Activated CD4-positive, alpha-beta T cell treated with anti-CD3 and anti-CD28 coated beads, Interleukin-2, amount 50 U/mL, for 16 hours (primary cell): ENCODE data around the gene MALL.
"Not testable (repeated sequence)": the region's sequence is repeated elsewhere in the genome, so short reads cannot be mapped to it uniquely, and the experiment has no call there.

Experiments
- DNase-seq: peaks from one replicate; pipeline ENCODE4 v3.0.0-alpha.2; 2020

Gene MALL

DNA sequence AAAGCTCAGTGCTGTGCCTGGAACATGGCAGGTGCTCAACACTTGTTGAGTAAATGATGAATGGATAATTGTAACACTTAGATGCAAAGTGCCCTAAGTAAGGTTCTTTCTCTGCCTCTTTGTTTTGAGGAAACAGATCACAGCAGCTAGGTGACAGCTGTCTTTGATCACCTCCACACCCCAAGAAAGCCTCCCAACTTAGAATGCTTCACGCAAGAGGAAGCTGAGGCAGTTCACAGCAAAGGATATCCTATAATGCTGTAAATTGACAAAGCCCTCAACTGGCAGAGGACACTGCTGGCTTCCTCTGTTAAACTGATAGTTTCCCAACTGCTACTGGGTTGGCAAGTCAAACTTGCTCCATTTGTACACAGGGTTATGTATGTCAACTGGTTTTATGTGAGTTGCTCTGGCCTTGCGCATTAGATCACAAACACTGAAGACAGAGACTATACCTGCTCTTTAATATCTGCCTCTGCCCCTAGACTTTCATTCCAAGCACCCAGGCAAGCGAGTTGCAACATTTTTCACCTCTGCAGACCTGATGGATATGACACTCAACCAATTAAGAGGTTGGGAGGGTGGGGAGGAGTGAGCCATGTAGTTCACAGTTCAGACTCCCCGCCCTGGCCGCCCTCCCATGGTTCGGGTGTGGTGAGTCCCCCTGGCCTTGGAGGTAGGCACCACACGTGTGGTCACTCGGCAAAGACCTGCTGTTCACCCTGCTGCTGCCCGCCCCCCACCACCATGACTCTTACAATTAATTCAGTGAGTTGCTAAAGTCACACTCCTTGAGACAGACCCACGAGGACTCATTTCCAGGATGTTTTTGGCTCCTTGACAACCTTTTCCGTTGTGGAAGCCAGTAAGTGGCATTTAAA, 4.8 kb upstream of the MALL start:
- no peak for DNase-seq

DNA sequence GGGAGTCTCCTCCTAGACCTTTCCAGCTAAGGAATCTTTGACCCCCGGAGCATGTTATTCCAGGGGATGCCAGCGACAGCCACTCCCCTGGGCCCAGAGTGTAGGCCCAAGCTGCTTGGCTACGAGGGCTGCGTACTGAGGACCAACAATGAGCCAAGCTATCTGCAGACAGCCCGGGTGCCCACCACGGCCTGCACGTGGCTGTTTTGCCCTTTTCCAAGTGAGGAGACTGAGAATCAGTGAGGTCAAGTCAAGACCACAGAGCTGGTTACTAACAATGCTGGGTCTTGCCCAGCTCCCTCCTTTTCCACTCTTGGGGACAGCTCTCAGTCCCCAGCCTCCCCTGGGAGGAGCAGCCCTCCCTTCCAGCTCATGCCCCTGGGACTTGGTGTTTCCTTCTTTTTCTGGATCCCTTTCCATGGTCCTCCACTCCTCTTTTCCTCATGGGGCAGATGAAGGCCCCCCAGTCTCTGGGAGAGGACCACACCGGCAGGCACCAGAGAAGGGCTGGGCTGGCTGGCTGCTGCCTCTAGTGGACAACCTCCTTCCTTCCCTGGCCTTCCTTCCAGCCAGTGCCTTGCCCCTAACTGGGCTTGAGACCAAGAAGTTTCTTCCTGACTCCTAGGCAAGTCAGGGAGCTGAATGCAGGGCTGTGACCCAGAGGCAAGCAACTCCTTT, 550 bp upstream of the MALL start:
- DNase-seq, result no peak

DNA sequence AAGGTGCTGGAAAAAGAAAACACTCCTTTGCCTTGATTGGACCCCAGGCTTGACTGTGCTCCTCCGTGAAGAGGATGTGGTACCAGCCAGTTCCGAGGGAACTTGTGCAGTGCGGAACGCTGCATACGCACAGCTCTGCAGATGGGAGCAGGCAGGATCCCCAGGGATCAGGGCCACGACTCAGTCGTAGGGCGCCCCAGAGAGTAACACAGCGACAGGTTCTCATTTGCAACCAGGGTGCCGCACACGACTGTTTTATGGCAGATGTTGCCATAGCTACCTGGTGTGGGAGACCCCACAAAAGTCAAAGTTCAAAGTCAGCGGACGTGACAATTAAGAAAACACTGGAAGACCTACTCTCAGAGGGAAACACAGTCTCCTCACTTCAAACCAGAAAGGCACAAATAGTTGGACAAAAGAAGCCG, 779 bp downstream of the MALL start:
- DNase-seq, result no peak

GRCh38 chr2:110113961-110114591, 1.5 kb downstream of the MALL start:
- DNase-seq, result peak; percentile 8

- not testable (repeated sequence) for DNase-seq
Measured at GRCh38 chr2:110108291-110108690, 7.3 kb downstream of the MALL start.

- DNase-seq, result no peak
Measured at GRCh38 chr2:110107092-110108079, 8.2 kb downstream of the MALL start.

DNA sequence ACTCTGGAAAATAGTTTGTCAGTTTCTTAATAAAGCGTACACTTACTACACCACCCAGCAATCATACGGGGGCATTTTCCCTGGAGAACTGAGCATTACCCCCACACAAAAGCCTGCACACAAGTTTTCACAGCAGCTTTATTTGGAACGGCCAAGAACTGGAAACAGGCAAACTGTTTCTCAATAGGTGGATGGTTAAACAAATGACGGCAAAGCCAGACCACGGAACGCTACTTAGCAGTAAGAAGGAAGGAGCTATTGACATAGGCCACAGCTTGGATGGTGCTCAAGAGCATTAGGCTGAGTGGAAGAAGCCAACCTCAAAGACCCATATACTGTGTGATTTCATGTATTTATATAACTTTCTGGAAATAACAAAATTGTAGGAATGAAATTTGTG, 9.0 kb downstream of the MALL start:
- no peak for DNase-seq

DNA sequence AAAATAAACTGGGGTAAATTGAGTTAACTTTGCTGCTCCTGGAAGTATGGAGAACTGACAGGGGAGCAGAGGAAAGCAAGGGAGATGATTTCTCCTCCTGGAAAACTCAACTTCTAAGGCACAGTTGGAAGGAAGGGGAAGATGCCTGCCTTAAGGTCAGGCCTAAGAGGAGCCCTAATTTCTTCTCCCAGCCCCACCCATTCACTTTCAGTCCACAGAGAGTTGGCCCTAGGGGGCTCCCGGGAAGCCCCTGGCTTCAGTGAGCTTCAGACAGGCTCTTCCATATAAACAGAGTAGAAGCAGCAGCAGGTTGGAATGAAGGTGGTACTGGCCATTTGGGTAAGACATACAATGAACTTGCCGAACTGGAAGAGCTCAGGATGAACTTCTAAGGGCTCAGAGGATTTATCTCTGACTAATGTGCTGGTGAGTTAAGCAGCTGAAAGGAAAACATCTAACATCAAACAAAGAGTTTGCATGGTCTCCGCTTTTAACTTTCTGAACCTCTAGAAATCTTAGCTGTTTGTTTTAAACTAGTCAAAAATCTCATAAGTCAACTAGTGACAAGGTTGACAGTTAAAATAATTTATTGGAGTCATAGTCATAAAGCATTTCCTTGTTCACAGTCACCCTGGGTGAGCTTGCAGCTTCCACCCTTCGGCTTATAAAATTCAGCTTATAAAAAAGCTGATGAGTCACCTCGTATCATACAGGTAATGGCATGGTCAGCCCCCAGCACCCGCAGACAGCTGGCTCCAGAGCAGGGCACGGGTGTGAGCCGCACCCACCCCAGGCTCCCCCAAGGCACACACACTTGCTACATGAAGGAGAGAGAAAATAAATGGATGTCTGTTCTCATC, 9.8 kb downstream of the MALL start:
- DNase-seq, result peak; percentile 5

- DNase-seq, result no peak
Measured at GRCh38 chr2:110105183-110105582, 10.4 kb downstream of the MALL start.

- no peak for DNase-seq
Measured at GRCh38 chr2:110104025-110104771, 11.4 kb downstream of the MALL start.

DNA sequence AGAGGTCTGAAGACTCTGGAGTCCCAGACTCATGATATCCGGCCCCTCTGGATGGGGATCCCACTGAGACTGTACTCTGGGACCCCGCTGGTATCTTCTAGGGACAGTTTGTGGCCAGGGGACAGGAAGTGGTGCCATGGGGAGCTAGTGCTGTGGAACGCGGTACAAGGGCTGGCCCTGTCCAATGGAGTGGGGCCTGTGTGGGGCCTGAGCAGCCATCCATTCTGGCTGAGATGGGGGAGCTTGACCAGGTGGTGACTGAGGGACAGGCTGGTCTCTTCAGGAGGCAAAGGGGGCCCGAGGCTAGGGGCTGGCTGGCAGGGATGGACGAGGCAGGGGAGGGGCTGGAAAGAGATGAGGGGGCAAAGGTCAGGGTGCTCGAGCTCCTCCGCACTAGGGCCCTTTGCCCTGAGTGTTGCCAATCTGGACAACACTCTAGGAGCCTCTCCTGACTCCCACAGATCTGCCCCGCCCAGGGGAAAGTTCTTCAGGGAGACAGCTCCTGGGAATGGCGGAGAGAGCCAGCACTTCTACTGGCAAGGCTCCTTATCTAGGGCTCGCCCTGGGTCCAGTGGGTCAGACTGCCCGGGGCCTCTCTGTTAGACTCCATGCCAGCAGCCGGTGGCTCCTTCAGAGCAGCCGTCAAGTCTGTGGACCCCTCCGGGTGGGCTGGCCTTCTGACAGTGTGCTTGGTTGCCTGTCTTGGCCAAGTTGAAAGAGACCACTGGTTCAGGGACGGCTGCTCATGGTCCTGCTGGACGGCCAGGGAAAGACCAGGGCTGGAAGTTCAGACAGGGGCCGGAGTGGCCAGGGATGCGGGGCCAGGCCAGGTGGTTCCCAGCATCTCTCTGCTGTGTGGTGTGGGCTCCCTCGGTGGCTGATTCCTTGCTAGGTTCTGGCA, 12.3 kb downstream of the MALL start:
- DNase-seq, result no peak

DNA sequence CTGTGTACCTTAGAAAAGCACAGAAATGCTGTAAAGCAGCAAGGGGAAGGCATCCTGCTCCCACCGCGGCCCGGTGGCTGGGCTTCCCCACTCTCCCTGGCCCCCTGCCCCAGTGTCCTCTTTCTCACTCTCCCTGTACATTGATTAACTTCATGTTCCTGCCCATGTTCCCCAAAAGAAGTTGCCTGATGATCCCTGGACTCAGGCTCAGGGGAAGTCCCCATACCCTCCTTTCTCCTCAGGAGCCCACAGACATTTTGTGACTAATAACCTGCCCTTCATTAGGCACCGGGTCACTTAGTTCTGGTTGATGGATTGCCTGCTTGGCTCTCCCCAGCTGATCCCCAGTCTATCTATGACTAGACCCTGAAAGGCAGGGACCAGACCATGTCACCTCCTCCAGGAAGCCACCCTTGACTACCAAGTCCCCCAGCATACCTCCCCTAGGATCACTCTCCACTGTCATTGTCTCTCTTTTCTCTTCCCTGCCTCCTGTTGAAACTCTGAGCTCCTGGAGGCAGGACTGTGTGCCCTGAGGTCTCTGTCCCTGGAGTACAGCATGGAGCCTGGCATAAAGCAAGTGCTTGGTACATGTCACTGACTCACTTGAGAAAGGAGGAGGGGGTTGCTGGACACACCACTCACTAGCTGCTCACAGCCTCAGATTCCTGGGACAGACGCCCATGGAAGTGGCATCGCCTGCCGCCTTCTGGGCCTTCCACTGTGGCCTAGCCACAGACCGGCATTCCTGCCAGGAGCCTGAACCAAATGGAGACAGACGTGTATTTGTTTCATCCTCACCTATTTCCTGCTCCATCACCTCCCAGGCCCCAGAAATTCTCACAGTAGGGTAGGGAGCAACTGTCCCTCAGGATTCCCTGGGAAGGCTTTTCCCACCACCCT, 13.5 kb downstream of the MALL start:
- no peak for DNase-seq

GRCh38 chr2:110101280-110101844, 14.3 kb downstream of the MALL start:
- no peak for DNase-seq

GRCh38 chr2:110100880-110101279, 14.7 kb downstream of the MALL start:
- DNase-seq, result not testable (repeated sequence)

DNA sequence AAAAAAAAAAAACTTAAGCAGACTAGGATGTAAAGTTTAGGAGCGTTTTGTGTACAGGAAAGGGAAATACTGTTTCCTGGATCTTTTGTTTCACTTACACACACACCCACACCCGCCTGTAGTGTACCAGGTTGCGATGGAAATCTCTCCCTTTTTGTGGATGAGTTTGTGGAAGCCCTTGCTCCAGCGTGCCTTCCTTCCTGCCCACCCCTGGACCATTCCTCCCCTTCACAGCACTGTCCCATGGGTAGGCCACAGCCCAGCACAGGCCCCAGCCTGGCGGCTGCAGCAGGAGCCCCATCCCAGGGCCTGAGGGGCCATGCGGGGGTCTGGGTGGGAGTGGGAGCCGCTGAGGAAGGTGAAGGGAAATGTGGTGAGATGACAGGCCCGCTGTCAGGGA, 15.1 kb downstream of the MALL start:
- DNase-seq, result no peak

- DNase-seq, result no peak
Measured at GRCh38 chr2:110099471-110100225, 16.0 kb downstream of the MALL start.

GRCh38 chr2:110099038-110099425, 16.6 kb downstream of the MALL start:
- DNase-seq, result no peak
